GM23338 (cell line): Measurements from ENCODE around the gene DAB1.

Experiments used
- EZH2phosphoT487 ChIP-seq: fragments of 200-600 bp; sonication (generic); IDR thresholded peaks from one replicate; pipeline ENCODE4 v1.8.1; 2018; ENCODE audit warnings: antibody characterized with exemption; ENCODE audit not compliant: unreplicated experiment
- POLR2AphosphoS5 ChIP-seq: IDR thresholded peaks from 2 replicates; pipeline ENCODE4 v1.6.1; 2016; ENCODE audit warnings: antibody characterized with exemption, low read depth
- TF ChIP-seq, protein P1 (sequence below), 2 experiments: fragments of 200-600 bp in 1 of 2; sonication (generic) in 1 of 2; conservative IDR thresholded peaks; 2 replicates each; pipeline versions ENCODE4 v1.5.1 to v1.6.1; 2016 to 2017; ENCODE audit warnings: antibody characterized with exemption in 2 of 2, low read depth in 2 of 2, mild to moderate bottlenecking in 2 of 2, moderate library complexity in 1 of 2

GRCh38 chr1:56968878-56969495, 454.9 kb downstream of the DAB1 start:
- TF ChIP-seq, protein P1, sequence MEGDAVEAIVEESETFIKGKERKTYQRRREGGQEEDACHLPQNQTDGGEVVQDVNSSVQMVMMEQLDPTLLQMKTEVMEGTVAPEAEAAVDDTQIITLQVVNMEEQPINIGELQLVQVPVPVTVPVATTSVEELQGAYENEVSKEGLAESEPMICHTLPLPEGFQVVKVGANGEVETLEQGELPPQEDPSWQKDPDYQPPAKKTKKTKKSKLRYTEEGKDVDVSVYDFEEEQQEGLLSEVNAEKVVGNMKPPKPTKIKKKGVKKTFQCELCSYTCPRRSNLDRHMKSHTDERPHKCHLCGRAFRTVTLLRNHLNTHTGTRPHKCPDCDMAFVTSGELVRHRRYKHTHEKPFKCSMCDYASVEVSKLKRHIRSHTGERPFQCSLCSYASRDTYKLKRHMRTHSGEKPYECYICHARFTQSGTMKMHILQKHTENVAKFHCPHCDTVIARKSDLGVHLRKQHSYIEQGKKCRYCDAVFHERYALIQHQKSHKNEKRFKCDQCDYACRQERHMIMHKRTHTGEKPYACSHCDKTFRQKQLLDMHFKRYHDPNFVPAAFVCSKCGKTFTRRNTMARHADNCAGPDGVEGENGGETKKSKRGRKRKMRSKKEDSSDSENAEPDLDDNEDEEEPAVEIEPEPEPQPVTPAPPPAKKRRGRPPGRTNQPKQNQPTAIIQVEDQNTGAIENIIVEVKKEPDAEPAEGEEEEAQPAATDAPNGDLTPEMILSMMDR (conservative IDR thresholded peaks at IDR 0.05; ENCODE audit: low read depth in 2 of 2), result no peak
- no peak for TF ChIP-seq EZH2phosphoT487
- TF ChIP-seq POLR2AphosphoS5, result no peak
